ENCODE results near the gene KXD1. TPM values are rescaled to one million over a fixed set of nuclear protein-coding genes. Genes with fewer than 3 reads are reported as not detected.
A peak's percentile ranks its signal among the peaks of the same experiment; 100 is the strongest.

Gene KXD1
- total and polyA plus RNA-seq, 2 donors = 42.6 to 81.9 TPM

GRCh38 chr19:18562086-18562485 lies 4.4 kb downstream of the KXD1 start:
- peaks cover 40 to 49% of the 10 kb centered on the region in 2 donors for H3K36me3 ChIP-seq (ENCODE audit: control insufficient read depth in 2 of 2, insufficient read depth in 2 of 2, low read length in 1 of 2)
- no peak overlapping the region for H3K4me3 ChIP-seq (ENCODE audit: low read length in 2 of 2)
- H3K27me3 ChIP-seq (ENCODE audit: control insufficient read depth in 2 of 2, insufficient read depth in 1 of 2, low read length in 1 of 2) = no peaks in the 10 kb centered on the region
- DNase-seq (ENCODE audit: low read depth in 6 of 9, low spot score in 9 of 9) = no peak
- H3K4me1 ChIP-seq (ENCODE audit: control insufficient read depth in 2 of 2, insufficient read depth in 2 of 2, low read length in 2 of 2) = peaks cover 7 to 15% of the 10 kb centered on the region in 2 donors
- 97% methylated on average over 14 of the region's 14 CpGs for WGBS
- H3K9me3 ChIP-seq (ENCODE audit: control insufficient read depth in 2 of 2, insufficient read depth in 1 of 2, low read length in 1 of 2) = peaks cover 0 to 4% of the 10 kb centered on the region in 2 donors
- no peak overlapping the region for H3K27ac ChIP-seq (ENCODE audit: low read depth in 1 of 2, low read length in 1 of 2)

GRCh38 chr19:18566953-18567352 lies 9.3 kb downstream of the KXD1 start:
- no peak overlapping the region for H3K4me3 ChIP-seq (ENCODE audit: low read length in 2 of 2)
- H3K9me3 ChIP-seq (ENCODE audit: control insufficient read depth in 2 of 2, insufficient read depth in 1 of 2, low read length in 1 of 2) = no peaks in the 10 kb centered on the region
- no peak overlapping the region for H3K27ac ChIP-seq (ENCODE audit: low read depth in 1 of 2, low read length in 1 of 2)
- WGBS = 98% methylated on average over 8 of the region's 8 CpGs
- H3K4me1 ChIP-seq (ENCODE audit: control insufficient read depth in 2 of 2, insufficient read depth in 2 of 2, low read length in 2 of 2) = peaks cover 0 to 4% of the 10 kb centered on the region in 2 donors
- DNase-seq (ENCODE audit: low read depth in 6 of 9, low spot score in 9 of 9) = no peak
- no peaks in the 10 kb centered on the region for H3K27me3 ChIP-seq (ENCODE audit: control insufficient read depth in 2 of 2, insufficient read depth in 1 of 2, low read length in 1 of 2)
- H3K36me3 ChIP-seq (ENCODE audit: control insufficient read depth in 2 of 2, insufficient read depth in 2 of 2, low read length in 1 of 2) = peaks cover 60 to 66% of the 10 kb centered on the region in 2 donors

DNA sequence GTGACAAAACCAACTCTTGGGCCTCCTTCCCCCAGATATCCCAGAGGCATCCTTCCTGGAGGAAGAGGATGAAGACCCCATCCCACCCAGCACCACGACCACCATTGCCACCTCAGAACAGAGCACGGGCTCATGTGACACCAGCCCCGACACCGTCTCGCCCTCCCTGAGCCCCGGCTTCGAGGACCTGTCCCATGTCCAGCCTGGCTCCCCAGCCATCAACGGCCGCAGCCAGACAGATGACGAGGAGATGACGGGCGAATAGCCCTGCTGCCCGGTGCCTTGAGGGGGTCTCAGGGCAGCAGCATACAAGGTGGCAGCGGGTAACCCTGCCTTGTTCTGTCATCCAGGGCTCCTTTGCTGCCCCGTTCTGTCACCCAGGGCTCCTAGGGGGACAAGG lies 10.7 kb downstream of the KXD1 start:
- 98% methylated on average over 15 of the region's 15 CpGs for WGBS
- H3K36me3 ChIP-seq (ENCODE audit: control insufficient read depth in 2 of 2, insufficient read depth in 2 of 2, low read length in 1 of 2) = peaks cover 52 to 62% of the 10 kb centered on the region in 2 donors
- DNase-seq (ENCODE audit: low read depth in 6 of 9, low spot score in 9 of 9) = no peak
- H3K27me3 ChIP-seq (ENCODE audit: control insufficient read depth in 2 of 2, insufficient read depth in 1 of 2, low read length in 1 of 2) = no peaks in the 10 kb centered on the region
- peaks cover 12 to 15% of the 10 kb centered on the region in 2 donors for H3K4me1 ChIP-seq (ENCODE audit: control insufficient read depth in 2 of 2, insufficient read depth in 2 of 2, low read length in 2 of 2)
- H3K4me3 ChIP-seq (ENCODE audit: low read length in 2 of 2) = no peak overlapping the region
- no peak overlapping the region for H3K27ac ChIP-seq (ENCODE audit: low read depth in 1 of 2, low read length in 1 of 2)
- H3K9me3 ChIP-seq (ENCODE audit: control insufficient read depth in 2 of 2, insufficient read depth in 1 of 2, low read length in 1 of 2) = no peaks in the 10 kb centered on the region

- WGBS = under 1% methylated on average over 75 of the region's 75 CpGs
- Histone ChIP-seq H3K4me1 (ENCODE audit: control insufficient read depth in 2 of 2, insufficient read depth in 2 of 2, low read length in 2 of 2) (peaks cover 13 to 17% of the 10 kb centered on the region in 2 donors), H3K36me3 (ENCODE audit: control insufficient read depth in 2 of 2, insufficient read depth in 2 of 2, low read length in 1 of 2) (peaks cover 57 to 61% of the 10 kb centered on the region in 2 donors), H3K27ac (ENCODE audit: low read depth in 1 of 2, low read length in 1 of 2) (peak within 1 kb of the TSS; percentile 85 to 90), H3K4me3 (ENCODE audit: low read length in 2 of 2) (peak within 1 kb of the TSS; percentile 76 to 94), H3K27me3 (ENCODE audit: control insufficient read depth in 2 of 2, insufficient read depth in 1 of 2, low read length in 1 of 2) (no peaks in the 10 kb centered on the region), H3K9me3 (ENCODE audit: control insufficient read depth in 2 of 2, insufficient read depth in 1 of 2, low read length in 1 of 2) (no peaks in the 10 kb centered on the region)
- DNase-seq (ENCODE audit: low read depth in 6 of 9, low spot score in 9 of 9) = peak; percentile 84 to 98 (median 97)
Observed at GRCh38 chr19:18571564-18572344, 14.1 kb downstream of the KXD1 start, which contains the start of gene UBA52. TSS of gene UBA52 (plus strand) at chr19:18571857. CDS start at chr19:18573301, 1,444 bp downstream.

GRCh38 chr19:18574691-18575291 lies 17.1 kb downstream of the KXD1 start:
- H3K27ac ChIP-seq (ENCODE audit: low read depth in 1 of 2, low read length in 1 of 2) = no peak overlapping the region
- H3K4me1 ChIP-seq (ENCODE audit: control insufficient read depth in 2 of 2, insufficient read depth in 2 of 2, low read length in 2 of 2) = peaks cover 13 to 17% of the 10 kb centered on the region in 2 donors
- whole genome bisulfite sequencing = 98% methylated on average over 18 of the region's 18 CpGs
- H3K9me3 ChIP-seq (ENCODE audit: control insufficient read depth in 2 of 2, insufficient read depth in 1 of 2, low read length in 1 of 2) = no peaks in the 10 kb centered on the region
- H3K4me3 ChIP-seq (ENCODE audit: low read length in 2 of 2) = no peak overlapping the region
- no peak for DNase-seq (ENCODE audit: low read depth in 6 of 9, low spot score in 9 of 9)
- peaks cover 31 to 52% of the 10 kb centered on the region in 2 donors for H3K36me3 ChIP-seq (ENCODE audit: control insufficient read depth in 2 of 2, insufficient read depth in 2 of 2, low read length in 1 of 2)
- H3K27me3 ChIP-seq (ENCODE audit: control insufficient read depth in 2 of 2, insufficient read depth in 1 of 2, low read length in 1 of 2) = no peaks in the 10 kb centered on the region

GRCh38 chr19:18576383-18576782 lies 18.7 kb downstream of the KXD1 start:
- no peak overlapping the region for H3K4me3 ChIP-seq (ENCODE audit: low read length in 2 of 2)
- DNase-seq (ENCODE audit: low read depth in 6 of 9, low spot score in 9 of 9) = no peak
- no peaks in the 10 kb centered on the region for H3K9me3 ChIP-seq (ENCODE audit: control insufficient read depth in 2 of 2, insufficient read depth in 1 of 2, low read length in 1 of 2)
- WGBS = 89% methylated on average over 8 of the region's 8 CpGs
- peaks cover 31 to 52% of the 10 kb centered on the region in 2 donors for H3K36me3 ChIP-seq (ENCODE audit: control insufficient read depth in 2 of 2, insufficient read depth in 2 of 2, low read length in 1 of 2)
- no peaks in the 10 kb centered on the region for H3K27me3 ChIP-seq (ENCODE audit: control insufficient read depth in 2 of 2, insufficient read depth in 1 of 2, low read length in 1 of 2)
- H3K4me1 ChIP-seq (ENCODE audit: control insufficient read depth in 2 of 2, insufficient read depth in 2 of 2, low read length in 2 of 2) = peaks cover 13 to 14% of the 10 kb centered on the region in 2 donors
- no peak overlapping the region for H3K27ac ChIP-seq (ENCODE audit: low read depth in 1 of 2, low read length in 1 of 2)

DNA sequence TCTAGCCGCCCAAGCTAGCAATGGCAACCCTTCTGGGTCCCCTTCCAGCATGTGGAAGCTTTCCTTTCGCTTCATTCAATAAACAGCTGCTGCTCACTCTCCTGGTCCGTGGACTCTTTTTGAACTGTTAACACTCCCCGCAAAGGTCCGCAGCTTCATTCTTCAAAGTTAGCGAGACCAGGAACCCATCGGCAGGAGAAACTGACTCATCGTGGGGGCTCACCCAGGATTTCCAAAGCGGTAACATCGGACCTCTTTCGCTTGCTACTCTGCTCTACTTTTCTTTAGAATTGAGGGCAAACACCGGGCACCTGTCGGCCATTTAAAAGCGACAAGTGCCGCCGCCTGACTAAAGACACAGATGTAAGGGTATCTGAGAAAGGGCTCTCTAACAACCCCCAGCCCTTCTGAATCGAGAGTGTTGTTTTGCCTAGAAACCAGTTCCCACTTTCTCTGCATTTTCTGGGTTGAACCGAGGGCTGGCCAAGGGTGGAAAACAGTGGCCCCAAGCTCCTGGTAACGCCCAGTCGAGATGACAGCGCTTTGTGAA lies 19.8 kb downstream of the KXD1 start:
- DNase-seq (ENCODE audit: low read depth in 6 of 9, low spot score in 9 of 9) = no peak
- 97% methylated on average over 21 of the region's 21 CpGs for whole genome bisulfite sequencing
- peaks cover 10 to 11% of the 10 kb centered on the region in 2 donors for H3K4me1 ChIP-seq (ENCODE audit: control insufficient read depth in 2 of 2, insufficient read depth in 2 of 2, low read length in 2 of 2)
- no peak overlapping the region for H3K4me3 ChIP-seq (ENCODE audit: low read length in 2 of 2)
- H3K9me3 ChIP-seq (ENCODE audit: control insufficient read depth in 2 of 2, insufficient read depth in 1 of 2, low read length in 1 of 2) = no peaks in the 10 kb centered on the region
- H3K27me3 ChIP-seq (ENCODE audit: control insufficient read depth in 2 of 2, insufficient read depth in 1 of 2, low read length in 1 of 2) = no peaks in the 10 kb centered on the region
- H3K36me3 ChIP-seq (ENCODE audit: control insufficient read depth in 2 of 2, insufficient read depth in 2 of 2, low read length in 1 of 2) = peaks cover 31 to 52% of the 10 kb centered on the region in 2 donors
- no peak overlapping the region for H3K27ac ChIP-seq (ENCODE audit: low read depth in 1 of 2, low read length in 1 of 2)

GRCh38 chr19:18580311-18580710 lies 22.6 kb downstream of the KXD1 start:
- no peak overlapping the region for H3K27ac ChIP-seq (ENCODE audit: low read depth in 1 of 2, low read length in 1 of 2)
- WGBS = 79% methylated on average over 7 of the region's 7 CpGs
- H3K4me3 ChIP-seq (ENCODE audit: low read length in 2 of 2) = no peak overlapping the region
- peaks cover 0 to 1% of the 10 kb centered on the region in 2 donors for H3K4me1 ChIP-seq (ENCODE audit: control insufficient read depth in 2 of 2, insufficient read depth in 2 of 2, low read length in 2 of 2)
- H3K9me3 ChIP-seq (ENCODE audit: control insufficient read depth in 2 of 2, insufficient read depth in 1 of 2, low read length in 1 of 2) = no peaks in the 10 kb centered on the region
- peaks cover 9 to 28% of the 10 kb centered on the region in 2 donors for H3K36me3 ChIP-seq (ENCODE audit: control insufficient read depth in 2 of 2, insufficient read depth in 2 of 2, low read length in 1 of 2)
- no peak for DNase-seq (ENCODE audit: low read depth in 6 of 9, low spot score in 9 of 9)
- no peaks in the 10 kb centered on the region for H3K27me3 ChIP-seq (ENCODE audit: control insufficient read depth in 2 of 2, insufficient read depth in 1 of 2, low read length in 1 of 2)

GRCh38 chr19:18586306-18586705 lies 28.6 kb downstream of the KXD1 start:
- H3K27ac ChIP-seq (ENCODE audit: low read depth in 1 of 2, low read length in 1 of 2) = no peak overlapping the region
- peaks cover 13 to 31% of the 10 kb centered on the region in 2 donors for H3K4me1 ChIP-seq (ENCODE audit: control insufficient read depth in 2 of 2, insufficient read depth in 2 of 2, low read length in 2 of 2)
- H3K27me3 ChIP-seq (ENCODE audit: control insufficient read depth in 2 of 2, insufficient read depth in 1 of 2, low read length in 1 of 2) = no peaks in the 10 kb centered on the region
- no peak for DNase-seq (ENCODE audit: low read depth in 6 of 9, low spot score in 9 of 9)
- no peaks in the 10 kb centered on the region for H3K9me3 ChIP-seq (ENCODE audit: control insufficient read depth in 2 of 2, insufficient read depth in 1 of 2, low read length in 1 of 2)
- 64% methylated on average over 2 of the region's 2 CpGs for WGBS
- peaks cover 6 to 7% of the 10 kb centered on the region in 2 donors for H3K36me3 ChIP-seq (ENCODE audit: control insufficient read depth in 2 of 2, insufficient read depth in 2 of 2, low read length in 1 of 2)
- H3K4me3 ChIP-seq (ENCODE audit: low read length in 2 of 2) = no peak overlapping the region
